Esophagus (tissue), 2 donors: ENCODE results near the gene LRMDA. TPM values are rescaled to one million over a fixed set of nuclear protein-coding genes. Genes with fewer than 3 reads are reported as not detected.

Experiments
- H3K27ac ChIP-seq, 2 donors: one replicate each; pipeline ENCODE4 v1.5.1; 2013; ENCODE audit warnings: low read depth in 2 of 2, mild to moderate bottlenecking in 2 of 2, inconsistent platforms in 1 of 2, low read length in 1 of 2, moderate library complexity in 1 of 2
- H3K27me3 ChIP-seq, 2 donors: one replicate each; pipeline ENCODE4 v1.6.1; 2013; ENCODE audit warnings: low read length in 2 of 2, control low read depth in 1 of 2, mild to moderate bottlenecking in 1 of 2; ENCODE audit not compliant: insufficient read depth in 2 of 2, control insufficient read depth in 1 of 2
- H3K36me3 ChIP-seq, 2 donors: one replicate each; pipeline ENCODE4 v1.6.1; 2013; ENCODE audit warnings: low read length in 1 of 2; ENCODE audit not compliant: control insufficient read depth in 2 of 2, insufficient read depth in 2 of 2
- H3K4me1 ChIP-seq, 2 donors: one replicate each; pipeline ENCODE4 v1.6.1; 2013; ENCODE audit warnings: low read length in 1 of 2; ENCODE audit not compliant: control insufficient read depth in 2 of 2, insufficient read depth in 2 of 2
- H3K4me3 ChIP-seq, 2 donors: one replicate each; pipeline ENCODE4 v1.5.1; 2013; ENCODE audit warnings: low read length in 2 of 2, mild to moderate bottlenecking in 2 of 2, low read depth in 1 of 2, moderate library complexity in 1 of 2
- H3K9me3 ChIP-seq, 2 donors: one replicate each; pipeline ENCODE4 v1.6.1; 2013; ENCODE audit warnings: mild to moderate bottlenecking in 2 of 2, low read depth in 1 of 2, low read length in 1 of 2, moderate library complexity in 1 of 2; ENCODE audit not compliant: control insufficient read depth in 2 of 2, insufficient read depth in 1 of 2
- WGBS, 2 donors: extraction: QIAGEN DNeasy Blood & Tissue Kit; methylation state at CpG; one replicate each; pipeline ENCODE4 v1.1.7; 2013; 5-methylcytosine and 5-hydroxymethylcytosine counted together
- polyA plus RNA-seq, 2 donors: library from polyadenylated mRNA; stranded (reverse); fragments of 200-250 nt; gene quantifications; one replicate each; pipeline ENCODE4 v1.2.3, GENCODE V29; 2013
- donor health status: healthy with polysubstance abuse.
- donor health status: Bipolar disorder and iron deficiency.

LRMDA gene
- polyA plus RNA-seq, 2 donors = 1.8 to 4.0 TPM

DNA sequence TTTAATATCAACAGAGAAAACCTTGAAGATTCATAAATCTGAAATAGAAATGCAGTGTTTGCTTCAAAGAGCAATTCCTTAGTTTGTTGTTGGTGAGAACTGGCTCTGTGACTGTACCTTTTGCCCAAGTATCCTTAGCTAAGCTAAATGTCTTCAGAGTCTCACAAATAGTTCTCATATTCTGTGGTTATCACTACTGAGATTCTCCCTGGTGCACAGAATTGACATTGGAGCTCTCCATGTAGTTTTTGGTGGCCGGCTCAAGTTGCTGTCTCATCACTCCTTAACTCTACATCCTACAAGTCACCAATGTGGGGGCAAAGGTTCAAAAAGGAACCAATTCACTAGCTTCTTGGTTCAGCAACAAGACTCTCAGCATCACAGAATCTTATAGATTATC is 780.3 kb downstream of the LRMDA start:
- H3K27ac ChIP-seq = no peak overlapping the region
- no peaks in the 10 kb centered on the region for H3K9me3 ChIP-seq
- H3K4me1 ChIP-seq = no peaks in the 10 kb centered on the region
- WGBS, 2 donors = 93 to 94% methylated on average over 1 of the region's 1 CpG
- H3K4me3 ChIP-seq = no peak overlapping the region
- no peaks in the 10 kb centered on the region for H3K27me3 ChIP-seq
- H3K36me3 ChIP-seq = no peaks in the 10 kb centered on the region

- H3K27me3 ChIP-seq = no peaks in the 10 kb centered on the region
- no peak overlapping the region for H3K27ac ChIP-seq
- H3K4me1 ChIP-seq = no peaks in the 10 kb centered on the region
- H3K36me3 ChIP-seq = no peaks in the 10 kb centered on the region
- no peaks in the 10 kb centered on the region for H3K9me3 ChIP-seq
- WGBS, 2 donors = 90 to 95% methylated on average over 2 of the region's 2 CpGs
- no peak overlapping the region for H3K4me3 ChIP-seq
Measured at GRCh38 chr10:76213876-76214275, 782.5 kb downstream of the LRMDA start.

DNA sequence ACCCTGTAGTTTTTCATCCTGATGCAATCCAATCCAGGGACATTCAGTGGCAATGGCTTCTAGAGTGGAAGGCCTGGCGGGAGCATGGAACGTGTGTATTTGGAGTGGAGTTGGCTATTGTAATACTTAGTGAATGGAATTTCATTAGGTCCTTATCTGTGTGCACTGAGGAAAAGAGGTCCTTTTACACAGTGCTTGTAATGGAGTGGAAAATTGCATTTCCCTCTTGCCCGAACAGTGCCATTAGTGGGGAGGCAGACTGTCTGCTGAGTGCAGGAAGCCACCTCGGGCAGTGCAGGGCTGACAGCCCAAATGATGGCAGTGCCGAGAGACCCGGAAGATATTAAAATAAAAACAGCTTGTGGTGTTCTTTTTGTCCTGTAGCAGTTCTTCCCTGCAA is 786.6 kb downstream of the LRMDA start:
- H3K9me3 ChIP-seq = no peaks in the 10 kb centered on the region
- 90 to 91% methylated on average over 6 of the region's 6 CpGs for WGBS, 2 donors

GRCh38 chr10:76229341-76229740 is 797.9 kb downstream of the LRMDA start:
- Histone ChIP-seq H3K27me3 (no peaks in the 10 kb centered on the region), H3K4me3 (no peak overlapping the region), H3K27ac (no peak overlapping the region), H3K4me1 (no peaks in the 10 kb centered on the region), H3K36me3 (no peaks in the 10 kb centered on the region), H3K9me3 (no peaks in the 10 kb centered on the region)
- 90 to 93% methylated on average over 5 of the region's 5 CpGs for WGBS, 2 donors

More for the DNA sequence above, 786.6 kb downstream of the LRMDA start:
- Histone ChIP-seq H3K4me1 (no peaks in the 10 kb centered on the region), H3K27ac (no peak overlapping the region), H3K4me3 (no peak overlapping the region), H3K36me3 (no peaks in the 10 kb centered on the region), H3K27me3 (no peaks in the 10 kb centered on the region)

GRCh38 chr10:76230921-76231285 is 799.5 kb downstream of the LRMDA start:
- H3K4me1 ChIP-seq = no peaks in the 10 kb centered on the region
- WGBS, 2 donors = 37 to 50% methylated on average over 1 of the region's 1 CpG
- H3K36me3 ChIP-seq = no peaks in the 10 kb centered on the region
- no peaks in the 10 kb centered on the region for H3K9me3 ChIP-seq
- no peaks in the 10 kb centered on the region for H3K27me3 ChIP-seq
- no peak overlapping the region for H3K4me3 ChIP-seq
- no peak overlapping the region for H3K27ac ChIP-seq

- no peaks in the 10 kb centered on the region for H3K27me3 ChIP-seq
- 29 to 38% methylated on average over 2 of the region's 2 CpGs for WGBS, 2 donors
- H3K4me1 ChIP-seq = no peaks in the 10 kb centered on the region
Measured at GRCh38 chr10:76231286-76231934, 800.0 kb downstream of the LRMDA start.

GRCh38 chr10:76234499-76235226 is 803.2 kb downstream of the LRMDA start:
- Histone ChIP-seq H3K27ac (no peak overlapping the region), H3K4me1 (no peaks in the 10 kb centered on the region), H3K4me3 (no peak overlapping the region), H3K36me3 (no peaks in the 10 kb centered on the region), H3K27me3 (no peaks in the 10 kb centered on the region), H3K9me3 (no peaks in the 10 kb centered on the region)
- WGBS, 2 donors = 83 to 84% methylated on average over 4 of the region's 4 CpGs

More at GRCh38 chr10:76231286-76231934, 800.0 kb downstream of the LRMDA start:
- H3K36me3 ChIP-seq = no peaks in the 10 kb centered on the region
- no peaks in the 10 kb centered on the region for H3K9me3 ChIP-seq
- no peak overlapping the region for H3K4me3 ChIP-seq
- H3K27ac ChIP-seq = no peak overlapping the region

GRCh38 chr10:76236356-76236755 is 804.9 kb downstream of the LRMDA start:
- Histone ChIP-seq H3K4me1 (no peaks in the 10 kb centered on the region), H3K27ac (no peak overlapping the region), H3K36me3 (no peaks in the 10 kb centered on the region), H3K9me3 (no peaks in the 10 kb centered on the region), H3K4me3 (no peak overlapping the region), H3K27me3 (no peaks in the 10 kb centered on the region)
- WGBS, 2 donors = 54 to 60% methylated on average over 2 of the region's 2 CpGs

- Histone ChIP-seq H3K9me3 (no peaks in the 10 kb centered on the region), H3K4me3 (no peak overlapping the region), H3K4me1 (no peaks in the 10 kb centered on the region), H3K27ac (no peak overlapping the region), H3K36me3 (no peaks in the 10 kb centered on the region), H3K27me3 (no peaks in the 10 kb centered on the region)
- WGBS, 2 donors = 46 to 54% methylated on average over 8 of the region's 8 CpGs
Measured at GRCh38 chr10:76242956-76243355, 811.5 kb downstream of the LRMDA start.
